ENCODE measurements around the gene FGFR3. TPM values are rescaled to one million over a fixed set of nuclear protein-coding genes. Genes with fewer than 3 reads are reported as not detected.

FGFR3 gene
- total and polyA plus RNA-seq, 2 of the 4 experiments (the other 2 are of a cell fraction), result 0.18 to 0.67 TPM

DNA sequence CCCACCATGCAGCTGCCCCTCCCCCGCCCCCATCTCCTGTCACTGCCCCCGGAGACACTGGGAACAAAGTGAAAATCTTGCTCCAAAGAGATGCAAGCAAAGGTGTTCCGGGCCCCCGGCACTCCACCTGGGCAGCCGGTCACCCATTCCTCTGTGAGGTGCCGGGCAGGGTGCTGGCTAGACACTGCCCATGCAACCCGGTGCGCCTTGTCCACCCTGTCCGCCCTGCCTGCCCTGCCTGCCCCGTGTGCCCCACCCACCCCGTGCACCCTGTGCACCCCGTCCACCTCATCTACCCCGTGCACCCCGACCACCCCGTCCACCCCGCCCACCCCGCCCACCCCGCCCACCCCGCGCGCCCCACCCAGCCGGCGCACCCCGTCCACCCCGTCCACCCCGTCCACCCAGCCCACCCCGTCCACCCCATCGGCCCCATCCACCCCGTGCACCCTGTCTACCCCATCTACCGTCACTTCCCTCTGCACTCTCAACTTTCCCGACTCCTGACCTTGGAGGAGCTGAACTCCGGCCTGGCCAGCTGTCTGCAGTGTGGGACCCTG lies 31.9 kb upstream of the FGFR3 start:
- no peak overlapping the region for H3K23ac ChIP-seq (ENCODE audit: low read depth, low read length)
- no peak for DNase-seq
- no peaks in the 10 kb centered on the region; the same call in 1 of the 2 replicates for H4K20me1 ChIP-seq (ENCODE audit: insufficient read depth, low read length)
- dilution Hi-C loops (cut with HindIII; ENCODE audit: low sequenced_read_pairs, unreplicated experiment) (no loop called here), intact Hi-C loops (cut with micrococcal nuclease) (no loop called here), in situ Hi-C loops (cut with MboI; ENCODE audit: low sequenced_read_pairs) (no loop called here)
- H3K27me3 ChIP-seq (ENCODE audit: control insufficient read depth, insufficient read depth, low read length), result no peaks in the 10 kb centered on the region; the same call in 1 of the 2 replicates
- H3K4ac ChIP-seq (ENCODE audit: low read depth, low read length), result no peak overlapping the region
- POLR2A ChIA-PET (ENCODE audit: unreplicated experiment), result no interaction called here
- H3K56ac ChIP-seq (ENCODE audit: extremely low read depth, insufficient read depth, low read length), result no peak overlapping the region
- H3K9me3 ChIP-seq (ENCODE audit: control insufficient read depth, insufficient read depth, low read length), result no peaks in the 10 kb centered on the region
- no peak overlapping the region for H2AK9ac ChIP-seq (replicated peaks; ENCODE audit: low read depth, low read length, poor library complexity)
- H4K91ac ChIP-seq (ENCODE audit: insufficient read depth, low read depth, low read length), result no peak overlapping the region
- no peak overlapping the region for H2AFZ ChIP-seq (replicated peaks; ENCODE audit: low read length, poor library complexity)
- H3K4me2 ChIP-seq (ENCODE audit: low read depth, low read length), result no peak overlapping the region
- no peak overlapping the region for H2BK20ac ChIP-seq (ENCODE audit: low read depth, low read length)
- 85% methylated on average over 6 of the region's 32 CpGs; no CpG with 5 or more reads in 1 of the 2 experiments for WGBS, 2 experiments (ENCODE audit: extremely low coverage in 2 of 2, insufficient read length in 1 of 2)
- CTCF ChIA-PET, result no interaction called here
- no peak overlapping the region for H3K27ac ChIP-seq (ENCODE audit: insufficient read depth, low read length)
- H2BK15ac ChIP-seq (ENCODE audit: low read depth, low read length), result no peak overlapping the region
- no peak overlapping the region for H3K4me3 ChIP-seq (ENCODE audit: insufficient read depth, low read depth, low read length)
- no peak overlapping the region for H4K5ac ChIP-seq (ENCODE audit: low read depth, low read length)
- no peak overlapping the region for H4K8ac ChIP-seq (ENCODE audit: low read depth in 2 of 2, low read length in 2 of 2)
- H3K9me1 ChIP-seq (ENCODE audit: insufficient read depth, low read length), result no peaks in the 10 kb centered on the region
- BruUV-seq (replicated peaks), result no TSS peak
- no peak overlapping the region for H3K14ac ChIP-seq (replicated peaks; ENCODE audit: low read depth, low read length)
- H3K36me3 ChIP-seq (ENCODE audit: control insufficient read depth, insufficient read depth, low read length), result no peaks in the 10 kb centered on the region
- H2BK5ac ChIP-seq (ENCODE audit: low read depth, low read length, poor library complexity, severe bottlenecking), result no peak overlapping the region
- no peak overlapping the region for H2AK5ac ChIP-seq (ENCODE audit: low read depth, low read length)
- H2BK120ac ChIP-seq (ENCODE audit: low read depth, low read length), result no peak overlapping the region
- H3K9ac ChIP-seq (ENCODE audit: low read depth, low read length), result no peak overlapping the region
- no peaks in the 10 kb centered on the region for H3K79me1 ChIP-seq (ENCODE audit: low read depth in 1 of 2, low read length in 2 of 2)
- no peak overlapping the region for H3K18ac ChIP-seq (ENCODE audit: low read depth, low read length)
- ATAC-seq (ENCODE audit: low read depth), result no peak
- peaks cover 4% of the 10 kb centered on the region; the same call in 1 of the 2 replicates for H3K4me1 ChIP-seq (ENCODE audit: control insufficient read depth, insufficient read depth, low read length)
- TF ChIP-seq RFX5 (IDR thresholded peaks at IDR 0.05; ENCODE audit: low read depth, low read length), result no peak
- no peak for TF ChIP-seq NFE2L2 (IDR thresholded peaks at IDR 0.05; ENCODE audit: low read depth, low read length)
- TF ChIP-seq RAD21 (IDR thresholded peaks at IDR 0.05; ENCODE audit: low read length), result no peak
- TF ChIP-seq, protein P1, sequence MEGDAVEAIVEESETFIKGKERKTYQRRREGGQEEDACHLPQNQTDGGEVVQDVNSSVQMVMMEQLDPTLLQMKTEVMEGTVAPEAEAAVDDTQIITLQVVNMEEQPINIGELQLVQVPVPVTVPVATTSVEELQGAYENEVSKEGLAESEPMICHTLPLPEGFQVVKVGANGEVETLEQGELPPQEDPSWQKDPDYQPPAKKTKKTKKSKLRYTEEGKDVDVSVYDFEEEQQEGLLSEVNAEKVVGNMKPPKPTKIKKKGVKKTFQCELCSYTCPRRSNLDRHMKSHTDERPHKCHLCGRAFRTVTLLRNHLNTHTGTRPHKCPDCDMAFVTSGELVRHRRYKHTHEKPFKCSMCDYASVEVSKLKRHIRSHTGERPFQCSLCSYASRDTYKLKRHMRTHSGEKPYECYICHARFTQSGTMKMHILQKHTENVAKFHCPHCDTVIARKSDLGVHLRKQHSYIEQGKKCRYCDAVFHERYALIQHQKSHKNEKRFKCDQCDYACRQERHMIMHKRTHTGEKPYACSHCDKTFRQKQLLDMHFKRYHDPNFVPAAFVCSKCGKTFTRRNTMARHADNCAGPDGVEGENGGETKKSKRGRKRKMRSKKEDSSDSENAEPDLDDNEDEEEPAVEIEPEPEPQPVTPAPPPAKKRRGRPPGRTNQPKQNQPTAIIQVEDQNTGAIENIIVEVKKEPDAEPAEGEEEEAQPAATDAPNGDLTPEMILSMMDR (conservative IDR thresholded peaks at IDR 0.05; ENCODE audit: low read depth, low read length), result no peak
- TF ChIP-seq MAZ (IDR thresholded peaks at IDR 0.05; ENCODE audit: borderline replicate concordance, low read depth, low read length), result no peak
- no peak for TF ChIP-seq MAFK (IDR thresholded peaks at IDR 0.05; ENCODE audit: low read depth, low read length)
- no peak for TF ChIP-seq POLR2A (IDR thresholded peaks at IDR 0.05; ENCODE audit: low read depth, low read length)
- no peak for TF ChIP-seq CHD1 (IDR thresholded peaks at IDR 0.05; ENCODE audit: low read depth, low read length)
- no peak for TF ChIP-seq FOS (IDR thresholded peaks at IDR 0.05; ENCODE audit: low read depth, low read length)
- TF ChIP-seq CEBPB (IDR thresholded peaks at IDR 0.05; ENCODE audit: low read depth, low read length), result no peak
- TF ChIP-seq, protein P2, sequence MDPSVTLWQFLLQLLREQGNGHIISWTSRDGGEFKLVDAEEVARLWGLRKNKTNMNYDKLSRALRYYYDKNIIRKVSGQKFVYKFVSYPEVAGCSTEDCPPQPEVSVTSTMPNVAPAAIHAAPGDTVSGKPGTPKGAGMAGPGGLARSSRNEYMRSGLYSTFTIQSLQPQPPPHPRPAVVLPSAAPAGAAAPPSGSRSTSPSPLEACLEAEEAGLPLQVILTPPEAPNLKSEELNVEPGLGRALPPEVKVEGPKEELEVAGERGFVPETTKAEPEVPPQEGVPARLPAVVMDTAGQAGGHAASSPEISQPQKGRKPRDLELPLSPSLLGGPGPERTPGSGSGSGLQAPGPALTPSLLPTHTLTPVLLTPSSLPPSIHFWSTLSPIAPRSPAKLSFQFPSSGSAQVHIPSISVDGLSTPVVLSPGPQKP (IDR thresholded peaks at IDR 0.05; ENCODE audit: borderline replicate concordance, low read depth, low read length), result no peak
- TF ChIP-seq MXI1 (IDR thresholded peaks at IDR 0.05; ENCODE audit: borderline replicate concordance, low read depth, low read length), result no peak
- no peak for TF ChIP-seq SMC3 (IDR thresholded peaks at IDR 0.05; ENCODE audit: low read depth, low read length)
- no peak for TF ChIP-seq RCOR1 (IDR thresholded peaks at IDR 0.05; ENCODE audit: insufficient replicate concordance, low read length)
- TF ChIP-seq BHLHE40 (IDR thresholded peaks at IDR 0.05; ENCODE audit: low read depth, low read length), result no peak
- TF ChIP-seq, protein P3, sequence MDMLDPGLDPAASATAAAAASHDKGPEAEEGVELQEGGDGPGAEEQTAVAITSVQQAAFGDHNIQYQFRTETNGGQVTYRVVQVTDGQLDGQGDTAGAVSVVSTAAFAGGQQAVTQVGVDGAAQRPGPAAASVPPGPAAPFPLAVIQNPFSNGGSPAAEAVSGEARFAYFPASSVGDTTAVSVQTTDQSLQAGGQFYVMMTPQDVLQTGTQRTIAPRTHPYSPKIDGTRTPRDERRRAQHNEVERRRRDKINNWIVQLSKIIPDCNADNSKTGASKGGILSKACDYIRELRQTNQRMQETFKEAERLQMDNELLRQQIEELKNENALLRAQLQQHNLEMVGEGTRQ (IDR thresholded peaks at IDR 0.05; ENCODE audit: low read depth, low read length), result no peak
